Measurements from ENCODE around the gene GRM7.

Gene GRM7

DNA sequence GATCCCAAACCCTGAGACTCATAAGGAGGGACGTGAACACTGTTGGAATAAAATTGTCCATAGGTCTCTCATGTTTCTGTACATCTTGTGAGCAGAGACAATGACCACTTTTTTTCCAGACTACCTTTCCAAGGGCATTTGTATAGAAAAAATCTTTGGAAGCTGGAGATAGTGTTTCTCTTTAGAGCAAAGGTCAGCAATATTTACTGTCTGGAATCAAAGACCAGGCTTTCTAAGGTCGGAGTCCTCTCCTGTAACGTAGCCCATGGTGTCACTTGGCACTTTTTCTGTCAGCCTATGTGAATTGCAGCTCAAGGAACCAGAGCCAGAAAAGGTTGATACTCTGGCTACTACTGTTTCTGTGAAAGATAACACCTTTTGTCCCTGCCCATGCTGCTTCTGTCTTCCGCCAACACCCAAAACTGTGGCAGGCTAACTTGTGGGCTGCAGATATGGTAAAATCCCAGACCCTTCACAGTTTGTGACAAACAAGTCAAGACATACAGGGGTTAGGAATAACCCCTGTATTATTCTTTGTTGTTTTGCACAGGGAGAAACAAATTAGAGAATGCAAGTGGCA lies 578.3 kb downstream of the GRM7 start:
- Histone ChIP-seq H3K27ac (no peak overlapping the region), H3K27me3 (no peaks in the 10 kb centered on the region), H3K36me3 (no peaks in the 10 kb centered on the region), H3K9me3 (no peaks in the 10 kb centered on the region), H3K4me1 (ENCODE audit: control insufficient read depth in 1 of 2, insufficient read depth in 1 of 2, low read depth in 1 of 2, low read length in 1 of 2) (no peaks in the 10 kb centered on the region), H3K4me3 (ENCODE audit: low read depth in 1 of 2, low read length in 1 of 2) (no peak overlapping the region)
- no peak for TF ChIP-seq CTCF (IDR thresholded peaks at IDR 0.05)

DNA sequence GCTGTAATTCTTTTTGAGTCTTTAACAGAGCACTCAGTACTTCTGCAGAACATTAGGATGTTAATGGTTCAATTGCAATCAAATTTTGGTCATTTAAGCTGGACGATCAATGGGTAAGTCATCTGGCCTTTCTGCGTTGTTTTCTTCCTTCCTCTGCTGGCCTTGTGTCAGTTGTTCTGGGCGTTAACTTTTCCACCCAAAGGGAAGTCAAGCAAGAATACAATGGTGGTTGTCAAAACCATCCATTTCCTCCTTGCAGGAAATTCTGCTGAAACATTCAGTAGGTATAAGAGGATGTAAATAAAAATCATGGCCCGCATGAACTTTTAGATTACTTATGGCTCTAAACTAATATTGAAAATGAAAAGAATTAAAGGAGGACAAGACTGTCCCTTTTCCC lies 584.0 kb downstream of the GRM7 start:
- H3K27me3 ChIP-seq, result no peaks in the 10 kb centered on the region
- no peaks in the 10 kb centered on the region for H3K9me3 ChIP-seq
- no peaks in the 10 kb centered on the region for H3K4me1 ChIP-seq (ENCODE audit: control insufficient read depth in 1 of 2, insufficient read depth in 1 of 2, low read depth in 1 of 2, low read length in 1 of 2)
- H3K4me3 ChIP-seq (ENCODE audit: low read depth in 1 of 2, low read length in 1 of 2), result no peak overlapping the region
- no peaks in the 10 kb centered on the region for H3K36me3 ChIP-seq
- no peak for TF ChIP-seq CTCF (IDR thresholded peaks at IDR 0.05)
- no peak overlapping the region for H3K27ac ChIP-seq

DNA sequence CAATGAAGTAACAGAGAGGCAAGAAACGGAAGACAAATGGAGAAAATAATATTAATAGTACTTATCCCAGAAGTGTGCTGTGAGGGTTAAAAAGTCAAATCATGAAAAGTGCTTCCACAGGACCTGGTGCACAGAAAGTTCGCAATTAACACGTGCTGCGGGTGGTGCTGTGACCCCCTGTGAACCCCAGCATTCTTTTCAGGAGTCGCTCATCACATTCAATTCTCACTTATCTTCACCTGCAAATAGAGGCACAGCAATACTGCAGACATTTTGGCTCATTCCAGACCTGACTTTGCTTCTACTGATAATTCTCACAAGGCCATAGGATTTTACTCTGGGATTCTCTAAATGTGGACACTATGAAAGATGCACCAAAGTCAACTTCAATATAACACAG lies 584.4 kb downstream of the GRM7 start:
- no peak overlapping the region for H3K27ac ChIP-seq
- H3K27me3 ChIP-seq, result no peaks in the 10 kb centered on the region
- no peak for TF ChIP-seq CTCF (IDR thresholded peaks at IDR 0.05)
- H3K4me1 ChIP-seq (ENCODE audit: control insufficient read depth in 1 of 2, insufficient read depth in 1 of 2, low read depth in 1 of 2, low read length in 1 of 2), result no peaks in the 10 kb centered on the region
- no peaks in the 10 kb centered on the region for H3K9me3 ChIP-seq
- H3K36me3 ChIP-seq, result no peaks in the 10 kb centered on the region
- no peak overlapping the region for H3K4me3 ChIP-seq (ENCODE audit: low read depth in 1 of 2, low read length in 1 of 2)

DNA sequence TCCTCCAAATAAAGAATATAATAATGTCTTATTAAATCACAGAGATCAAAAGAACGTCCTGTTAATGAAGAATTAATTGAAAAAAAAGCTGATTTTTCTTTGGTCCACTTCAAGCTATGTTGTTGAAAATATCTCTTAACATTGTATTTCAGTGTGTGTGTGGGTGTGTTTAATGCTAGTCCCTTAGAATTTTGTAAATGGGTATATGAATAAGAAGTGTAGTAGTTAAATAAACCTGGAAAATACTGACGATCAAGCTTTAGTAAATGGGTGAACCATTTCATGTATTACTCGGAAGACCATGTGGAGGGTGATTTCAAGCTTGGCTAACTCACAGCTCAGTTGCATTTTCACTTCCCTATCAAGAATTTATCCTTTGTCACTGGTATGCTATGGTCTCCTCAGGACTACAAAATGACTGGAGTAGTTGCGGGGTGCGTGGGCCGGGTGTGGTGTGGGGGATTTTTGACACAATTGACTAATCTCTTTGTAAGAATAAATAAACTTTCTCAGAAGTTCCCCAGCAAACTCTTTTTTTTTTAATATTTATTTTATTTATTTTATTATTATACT lies 586.4 kb downstream of the GRM7 start:
- Histone ChIP-seq H3K36me3 (no peaks in the 10 kb centered on the region), H3K4me3 (ENCODE audit: low read depth in 1 of 2, low read length in 1 of 2) (no peak overlapping the region), H3K4me1 (ENCODE audit: control insufficient read depth in 1 of 2, insufficient read depth in 1 of 2, low read depth in 1 of 2, low read length in 1 of 2) (no peaks in the 10 kb centered on the region), H3K27ac (no peak overlapping the region), H3K27me3 (no peaks in the 10 kb centered on the region), H3K9me3 (no peaks in the 10 kb centered on the region)
- no peak for TF ChIP-seq CTCF (IDR thresholded peaks at IDR 0.05)

- Histone ChIP-seq H3K4me1 (ENCODE audit: control insufficient read depth in 1 of 2, insufficient read depth in 1 of 2, low read depth in 1 of 2, low read length in 1 of 2) (no peaks in the 10 kb centered on the region), H3K9me3 (no peaks in the 10 kb centered on the region), H3K4me3 (ENCODE audit: low read depth in 1 of 2, low read length in 1 of 2) (no peak overlapping the region), H3K27me3 (no peaks in the 10 kb centered on the region), H3K36me3 (no peaks in the 10 kb centered on the region), H3K27ac (no peak overlapping the region)
- TF ChIP-seq CTCF (IDR thresholded peaks at IDR 0.05), result no peak
Measured at GRCh38 chr3:7456386-7456785, 595.5 kb downstream of the GRM7 start.

Measured in neutrophil (primary cell).